CMK (cell line): ENCODE data around the gene CNTNAP2.
"Not testable (repeated sequence)": the region's sequence is repeated elsewhere in the genome, so short reads cannot be mapped to it uniquely, and the experiment has no call there.

ENCODE experiments used
- DNase-seq: peaks from one replicate; pipeline ENCODE4 v3.0.0-alpha.2; 2010; ENCODE audit warnings: low read depth

The CNTNAP2 gene

GRCh38 chr7:148442141-148442655 lies 2325.6 kb downstream of the CNTNAP2 start:
- no peak for DNase-seq

GRCh38 chr7:148442933-148443332 lies 2326.3 kb downstream of the CNTNAP2 start:
- DNase-seq, result no peak

GRCh38 chr7:148445260-148446044 lies 2328.9 kb downstream of the CNTNAP2 start:
- DNase-seq, result no peak

- DNase-seq, result no peak
Observed at GRCh38 chr7:148447221-148447849, 2330.7 kb downstream of the CNTNAP2 start.

- not testable (repeated sequence) for DNase-seq
Observed at GRCh38 chr7:148451526-148451925, 2334.9 kb downstream of the CNTNAP2 start.

- DNase-seq, result no peak
Observed at GRCh38 chr7:148456351-148456750, 2339.8 kb downstream of the CNTNAP2 start.

GRCh38 chr7:148457310-148457921 lies 2340.8 kb downstream of the CNTNAP2 start:
- DNase-seq, result no peak

GRCh38 chr7:148458263-148458662 lies 2341.7 kb downstream of the CNTNAP2 start:
- no peak for DNase-seq

GRCh38 chr7:148461392-148462179 lies 2345.0 kb downstream of the CNTNAP2 start:
- no peak for DNase-seq

- not testable (repeated sequence) for DNase-seq
Observed at GRCh38 chr7:148462774-148463173, 2346.2 kb downstream of the CNTNAP2 start.

GRCh38 chr7:148463210-148463609 lies 2346.6 kb downstream of the CNTNAP2 start:
- DNase-seq, result no peak

- DNase-seq, result no peak
Observed at GRCh38 chr7:148464947-148465346, 2348.3 kb downstream of the CNTNAP2 start.

GRCh38 chr7:148465441-148465840 lies 2348.8 kb downstream of the CNTNAP2 start:
- DNase-seq, result not testable (repeated sequence)

GRCh38 chr7:148466120-148466519 lies 2349.5 kb downstream of the CNTNAP2 start:
- DNase-seq, result no peak

GRCh38 chr7:148468700-148469098 lies 2352.1 kb downstream of the CNTNAP2 start:
- no peak for DNase-seq
